ENCODE results near the gene COL5A3. TPM values are rescaled to one million over a fixed set of nuclear protein-coding genes. Genes with fewer than 3 reads are reported as not detected.

COL5A3 gene
- total and polyA plus RNA-seq, 7 donors: 0.46 to 19.9 (median 7.3) TPM

DNA sequence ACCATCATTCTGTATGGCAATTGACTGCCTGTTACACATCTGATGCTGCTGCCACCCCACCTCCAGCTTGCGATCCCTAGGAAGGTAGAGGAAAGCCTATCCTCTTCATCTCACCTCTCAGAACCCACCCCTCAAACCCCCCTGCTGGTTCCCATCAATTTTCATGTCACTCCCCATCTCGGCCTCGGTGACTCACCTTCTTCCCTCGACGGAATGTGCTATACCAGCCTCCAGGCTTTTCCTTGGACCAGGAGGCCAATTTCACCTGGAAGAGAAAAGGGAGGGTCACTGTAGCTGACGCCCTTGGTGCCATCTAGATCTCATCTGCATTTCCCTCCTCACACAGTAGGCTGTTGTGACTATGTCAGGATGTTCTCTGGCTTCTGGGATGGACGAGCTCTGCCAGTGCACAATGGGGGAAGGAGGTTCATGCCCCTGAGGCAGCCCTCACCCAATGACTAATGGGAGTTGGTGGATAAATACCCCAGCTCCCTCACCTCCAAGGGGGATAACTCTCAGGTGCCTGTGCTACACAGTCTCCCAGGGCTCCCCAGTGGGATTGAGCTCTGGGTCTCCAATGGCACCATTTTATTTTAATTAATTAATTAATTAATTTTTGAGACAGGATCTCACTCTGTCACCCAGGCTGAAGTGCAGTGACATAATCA, 47.5 kb downstream of the COL5A3 start:
- intact Hi-C loops (cut with DNase I): no loop called here
- Histone ChIP-seq H3K4me3 (no peak overlapping the region), H3K4me1 (no peaks in the 10 kb centered on the region), H3K36me3 (peaks cover 0 to 6% (median 0%) of the 10 kb centered on the region in 4 donors), H3K27me3 (peaks cover 0 to 43% (median 7%) of the 10 kb centered on the region in 3 donors), H3K27ac (no peak overlapping the region), H3K9me3 (no peaks in the 10 kb centered on the region)
- TF ChIP-seq POLR2A (IDR thresholded peaks at IDR 0.05): no peak
- no peak for TF ChIP-seq POLR2AphosphoS5 (IDR thresholded peaks at IDR 0.05)
- no peak for TF ChIP-seq EP300 (IDR thresholded peaks at IDR 0.05)
- TF ChIP-seq, protein P1, sequence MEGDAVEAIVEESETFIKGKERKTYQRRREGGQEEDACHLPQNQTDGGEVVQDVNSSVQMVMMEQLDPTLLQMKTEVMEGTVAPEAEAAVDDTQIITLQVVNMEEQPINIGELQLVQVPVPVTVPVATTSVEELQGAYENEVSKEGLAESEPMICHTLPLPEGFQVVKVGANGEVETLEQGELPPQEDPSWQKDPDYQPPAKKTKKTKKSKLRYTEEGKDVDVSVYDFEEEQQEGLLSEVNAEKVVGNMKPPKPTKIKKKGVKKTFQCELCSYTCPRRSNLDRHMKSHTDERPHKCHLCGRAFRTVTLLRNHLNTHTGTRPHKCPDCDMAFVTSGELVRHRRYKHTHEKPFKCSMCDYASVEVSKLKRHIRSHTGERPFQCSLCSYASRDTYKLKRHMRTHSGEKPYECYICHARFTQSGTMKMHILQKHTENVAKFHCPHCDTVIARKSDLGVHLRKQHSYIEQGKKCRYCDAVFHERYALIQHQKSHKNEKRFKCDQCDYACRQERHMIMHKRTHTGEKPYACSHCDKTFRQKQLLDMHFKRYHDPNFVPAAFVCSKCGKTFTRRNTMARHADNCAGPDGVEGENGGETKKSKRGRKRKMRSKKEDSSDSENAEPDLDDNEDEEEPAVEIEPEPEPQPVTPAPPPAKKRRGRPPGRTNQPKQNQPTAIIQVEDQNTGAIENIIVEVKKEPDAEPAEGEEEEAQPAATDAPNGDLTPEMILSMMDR (IDR thresholded peaks at IDR 0.05): no peak
- whole genome bisulfite sequencing, 2 donors: 42 to 50% methylated on average over 7 of the region's 7 CpGs
- no peak for DNase-seq

DNA sequence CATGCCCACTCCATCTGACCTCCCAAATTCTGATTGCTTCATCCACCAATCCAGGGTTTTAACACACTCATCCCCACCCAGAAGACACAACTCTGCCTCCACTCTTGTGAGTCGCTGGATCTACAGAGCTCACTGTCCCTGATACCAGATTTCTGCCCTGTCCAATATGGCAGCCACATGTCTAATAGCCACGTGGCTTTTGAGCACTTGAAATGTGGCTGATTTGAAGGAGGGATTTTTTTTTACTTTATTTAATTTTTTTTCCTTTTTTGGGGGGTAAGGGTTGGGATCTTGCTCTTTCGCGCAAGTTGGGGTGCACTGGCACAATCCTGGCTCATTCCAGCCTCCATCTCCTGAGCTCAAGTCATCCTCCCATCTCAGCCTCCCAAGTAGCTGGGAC, 49.2 kb downstream of the COL5A3 start:
- no peak overlapping the region for H3K4me3 ChIP-seq
- no peaks in the 10 kb centered on the region for H3K9me3 ChIP-seq
- H3K36me3 ChIP-seq: peaks cover 0 to 6% (median 0%) of the 10 kb centered on the region in 4 donors
- WGBS, 2 donors: 80 to 89% methylated on average over 4 of the region's 4 CpGs
- TF ChIP-seq POLR2A (IDR thresholded peaks at IDR 0.05) (no peak), EP300 (IDR thresholded peaks at IDR 0.05) (no peak), POLR2AphosphoS5 (IDR thresholded peaks at IDR 0.05) (no peak)
- TF ChIP-seq, protein P1 (IDR thresholded peaks at IDR 0.05): no peak
- intact Hi-C loops (cut with DNase I): no loop called here
- no peaks in the 10 kb centered on the region for H3K4me1 ChIP-seq
- no peak overlapping the region for H3K27ac ChIP-seq
- H3K27me3 ChIP-seq: peaks cover 0 to 30% (median under 1%) of the 10 kb centered on the region in 3 donors
- no peak for DNase-seq

DNA sequence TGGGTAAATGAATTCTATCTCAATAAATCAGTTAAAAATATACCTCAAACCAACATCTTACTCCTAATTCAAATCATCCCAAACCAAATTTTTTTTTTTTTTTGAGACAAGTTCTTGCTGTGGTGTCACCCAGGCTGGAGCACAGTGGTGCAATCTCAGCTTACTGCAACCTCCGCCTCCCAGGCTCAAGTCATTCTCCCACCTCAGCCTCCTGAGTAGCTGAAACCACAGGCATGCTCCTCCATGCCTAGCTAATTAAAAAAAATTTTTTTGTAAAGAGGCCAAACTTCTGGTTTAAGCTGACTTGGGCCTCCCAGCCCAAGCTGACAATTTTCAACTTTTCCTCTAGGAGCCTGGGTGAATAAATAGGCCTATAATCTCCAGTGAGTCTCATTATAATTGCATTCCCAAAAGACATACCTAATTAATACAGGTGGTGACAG, 51.9 kb downstream of the COL5A3 start:
- Histone ChIP-seq H3K27me3 (peaks cover 0 to 13% (median 0%) of the 10 kb centered on the region in 3 donors), H3K4me3 (no peak overlapping the region), H3K4me1 (no peaks in the 10 kb centered on the region), H3K36me3 (peaks cover 0 to 6% (median 0%) of the 10 kb centered on the region in 4 donors), H3K9me3 (no peaks in the 10 kb centered on the region), H3K27ac (no peak overlapping the region)
- TF ChIP-seq EP300 (IDR thresholded peaks at IDR 0.05) (no peak), POLR2A (IDR thresholded peaks at IDR 0.05) (no peak), POLR2AphosphoS5 (IDR thresholded peaks at IDR 0.05) (no peak)
- TF ChIP-seq, protein P1 (IDR thresholded peaks at IDR 0.05): no peak
- WGBS, 2 donors: 89 to 91% methylated on average over 1 of the region's 1 CpG
- DNase-seq: no peak
- intact Hi-C loops (cut with DNase I): no loop called here

DNA sequence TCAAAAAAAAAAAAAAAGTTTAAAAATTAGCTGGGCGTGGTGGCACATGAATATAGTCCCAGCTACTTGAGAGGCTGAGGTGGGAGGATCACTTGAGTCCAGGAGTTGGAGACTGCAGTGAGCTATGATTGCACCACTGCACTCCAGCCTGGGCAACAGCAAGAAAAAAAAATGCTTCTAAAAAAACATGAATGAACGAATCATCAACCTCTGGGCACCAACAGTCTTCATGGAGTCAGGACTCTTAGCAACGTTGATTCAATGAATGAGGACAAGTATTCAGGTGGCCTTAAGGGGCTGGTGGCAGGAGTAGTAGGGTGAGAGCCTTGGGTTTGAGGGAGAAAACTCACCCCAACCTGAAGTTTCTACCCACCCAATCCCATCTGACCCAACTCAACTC, 53.3 kb downstream of the COL5A3 start:
- intact Hi-C loops (cut with DNase I): no loop called here
- TF ChIP-seq POLR2AphosphoS5 (IDR thresholded peaks at IDR 0.05) (no peak), EP300 (IDR thresholded peaks at IDR 0.05) (no peak)
- TF ChIP-seq, protein P1 (IDR thresholded peaks at IDR 0.05): no peak
- H3K9me3 ChIP-seq: no peaks in the 10 kb centered on the region
- peaks cover 0 to 13% (median 0%) of the 10 kb centered on the region in 3 donors for H3K27me3 ChIP-seq
- no peak overlapping the region for H3K4me3 ChIP-seq
- no peaks in the 10 kb centered on the region for H3K4me1 ChIP-seq
- H3K36me3 ChIP-seq: no peaks in the 10 kb centered on the region
- DNase-seq: no peak
- 66 to 81% methylated on average over 3 of the region's 3 CpGs for WGBS, 2 donors
- H3K27ac ChIP-seq: no peak overlapping the region

All from sigmoid colon (tissue), 7 donors.